Neuron (in vitro differentiated cells): Measurements from ENCODE around the gene HYOU1.
"Not testable (repeated sequence)": the region's sequence is repeated elsewhere in the genome, so short reads cannot be mapped to it uniquely, and the experiment has no call there.

Experiments used
- H2AFZ ChIP-seq: one replicate; pipeline ENCODE4 v1.6.1; 2013; ENCODE audit warnings: low read depth, mild to moderate bottlenecking, inconsistent platforms, low read length, moderate library complexity
- H3K27me3 ChIP-seq: one replicate; pipeline ENCODE4 v1.6.1; 2013; ENCODE audit warnings: low read length; ENCODE audit not compliant: insufficient read depth
- H3K36me3 ChIP-seq: one replicate; pipeline ENCODE4 v1.6.1; 2013; ENCODE audit warnings: low read length; ENCODE audit not compliant: insufficient read depth
- H3K4me1 ChIP-seq: one replicate; pipeline ENCODE4 v1.6.1; 2013; ENCODE audit warnings: low read length; ENCODE audit not compliant: insufficient read depth
- H3K4me3 ChIP-seq: 2 replicates; pipeline ENCODE4 v1.5.1; 2013; ENCODE audit warnings: mild to moderate bottlenecking, low read length, moderate library complexity
- H3K9me3 ChIP-seq: one replicate; pipeline ENCODE4 v1.6.1; 2013; ENCODE audit warnings: low read length

HYOU1 gene

GRCh38 chr11:119057000-119057769 lies at the start of gene HYOU1:
TSS of gene HYOU1 (minus strand) at chr11:119057205. CDS start at chr11:119056160, 1,045 bp downstream.
- H2AFZ ChIP-seq: peak within 1 kb of the TSS; percentile 78
- peak within 1 kb of the TSS; percentile 72 for H3K4me3 ChIP-seq
- peaks cover 14% of the 10 kb centered on the region for H3K4me1 ChIP-seq
- peaks cover 31% of the 10 kb centered on the region for H3K36me3 ChIP-seq
- H3K9me3 ChIP-seq: no peaks in the 10 kb centered on the region
- H3K27me3 ChIP-seq: no peaks in the 10 kb centered on the region

GRCh38 chr11:119103793-119104192 lies 46.8 kb upstream of the HYOU1 start:
- Histone ChIP-seq H3K36me3 (peaks cover under 1% of the 10 kb centered on the region), H3K27me3 (no peaks in the 10 kb centered on the region), H2AFZ (no peak overlapping the region), H3K4me1 (peaks cover 40% of the 10 kb centered on the region), H3K4me3 (no peak overlapping the region), H3K9me3 (no peaks in the 10 kb centered on the region)

- not testable (repeated sequence) for H3K36me3 ChIP-seq, H3K9me3 ChIP-seq, H3K4me3 ChIP-seq, H2AFZ ChIP-seq, H3K27me3 ChIP-seq
- H3K4me1 ChIP-seq: peaks cover 36% of the 10 kb centered on the region
Observed at GRCh38 chr11:119103161-119103664, 46.2 kb upstream of the HYOU1 start.

- H3K4me1 ChIP-seq: peaks cover 31% of the 10 kb centered on the region
- H3K36me3 ChIP-seq: peaks cover 19% of the 10 kb centered on the region
- H3K27me3 ChIP-seq: no peaks in the 10 kb centered on the region
- H2AFZ ChIP-seq: peak within 1 kb of the TSS; percentile 63
- no peaks in the 10 kb centered on the region for H3K9me3 ChIP-seq
- H3K4me3 ChIP-seq: peak within 1 kb of the TSS; percentile 90
Observed at GRCh38 chr11:119101759-119102423, 44.9 kb upstream of the HYOU1 start, which contains the start of gene DPAGT1. TSS of gene DPAGT1 (minus strand) at chr11:119101853. CDS start at chr11:119101655, 198 bp downstream.

- Histone ChIP-seq H3K36me3 (peaks cover 24% of the 10 kb centered on the region), H3K27me3 (no peaks in the 10 kb centered on the region), H3K4me1 (peaks cover 24% of the 10 kb centered on the region), H3K9me3 (no peaks in the 10 kb centered on the region), H3K4me3 (peak overlapping the region; percentile 90), H2AFZ (peak overlapping the region; percentile 63)
Observed at GRCh38 chr11:119100994-119101758, 44.2 kb upstream of the HYOU1 start.

GRCh38 chr11:119100246-119100970 lies 43.4 kb upstream of the HYOU1 start:
- Histone ChIP-seq H3K4me1 (peaks cover 25% of the 10 kb centered on the region), H3K4me3 (peak overlapping the region; percentile 90), H2AFZ (no peak overlapping the region), H3K27me3 (no peaks in the 10 kb centered on the region), H3K9me3 (no peaks in the 10 kb centered on the region), H3K36me3 (peaks cover 24% of the 10 kb centered on the region)

GRCh38 chr11:119099711-119100110 lies 42.7 kb upstream of the HYOU1 start:
- Histone ChIP-seq H3K4me3 (no peak overlapping the region), H3K36me3 (peaks cover 24% of the 10 kb centered on the region), H3K27me3 (no peaks in the 10 kb centered on the region), H2AFZ (no peak overlapping the region), H3K9me3 (no peaks in the 10 kb centered on the region), H3K4me1 (peaks cover 25% of the 10 kb centered on the region)

- Histone ChIP-seq H2AFZ (no peak overlapping the region), H3K36me3 (peaks cover 41% of the 10 kb centered on the region), H3K27me3 (no peaks in the 10 kb centered on the region), H3K4me1 (peaks cover 31% of the 10 kb centered on the region), H3K9me3 (no peaks in the 10 kb centered on the region), H3K4me3 (peak overlapping the region; percentile 63)
Observed at GRCh38 chr11:119095066-119095880, 38.3 kb upstream of the HYOU1 start.

- peaks cover 43% of the 10 kb centered on the region for H3K36me3 ChIP-seq
- peaks cover 25% of the 10 kb centered on the region for H3K4me1 ChIP-seq
- H3K4me3 ChIP-seq: peak overlapping the region; percentile 63
- H3K9me3 ChIP-seq: no peaks in the 10 kb centered on the region
- H2AFZ ChIP-seq: no peak overlapping the region
- no peaks in the 10 kb centered on the region for H3K27me3 ChIP-seq
Observed at GRCh38 chr11:119094816-119095065, 37.7 kb upstream of the HYOU1 start.

- Histone ChIP-seq H2AFZ (no peak overlapping the region), H3K4me3 (peak overlapping the region; percentile 63), H3K36me3 (peaks cover 43% of the 10 kb centered on the region), H3K9me3 (no peaks in the 10 kb centered on the region), H3K27me3 (no peaks in the 10 kb centered on the region), H3K4me1 (peaks cover 25% of the 10 kb centered on the region)
Observed at GRCh38 chr11:119093942-119094815, 37.2 kb upstream of the HYOU1 start.
